ENCODE results near the gene RHOBTB3. TPM values are rescaled to one million over a fixed set of nuclear protein-coding genes. Genes with fewer than 3 reads are reported as not detected.

The RHOBTB3 gene
- total and polyA plus RNA-seq, 10 of the 15 experiments (the other 5 are each of a cell fraction or from before 2014, with no cell fraction given) = 3.6 to 42.8 (median 8.4) TPM

DNA sequence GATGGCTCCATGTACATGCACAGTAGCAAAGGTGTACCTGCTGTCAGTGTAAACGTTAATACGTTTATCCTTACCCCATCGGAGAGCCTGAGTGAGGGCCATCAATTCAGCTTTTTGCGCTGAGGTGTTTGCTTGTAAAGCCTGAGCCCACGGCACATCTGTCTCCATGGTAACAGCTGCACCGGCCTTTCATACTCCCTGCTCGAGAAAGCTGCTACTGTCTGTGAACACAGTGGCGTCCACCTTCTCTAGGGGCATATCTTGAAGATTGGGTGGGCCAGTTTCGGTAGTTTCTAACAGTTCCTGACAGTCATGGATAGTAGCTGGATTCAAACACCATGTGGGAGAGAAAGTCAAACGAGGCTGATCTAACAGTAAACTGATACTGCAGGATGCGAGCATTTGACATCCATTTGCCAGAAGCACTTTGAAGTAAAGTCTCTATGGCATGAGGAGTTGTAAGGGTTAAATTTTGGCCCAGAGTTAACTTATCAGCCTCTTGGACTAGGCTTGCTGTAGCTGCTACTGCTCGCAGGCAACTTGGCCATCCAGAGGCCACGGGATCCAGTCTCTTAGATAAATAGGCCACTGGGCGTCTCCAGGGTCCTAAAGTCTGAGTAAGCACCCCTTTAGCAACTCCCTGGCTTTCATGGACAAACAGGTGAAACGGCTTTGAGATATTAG, 21.0 kb upstream of the RHOBTB3 start:
- no peaks in the 10 kb centered on the region for H3K9me3 ChIP-seq (replicated peaks; ENCODE audit: control insufficient read depth, insufficient read depth, low read length)
- ChIA-PET RAD21 (ENCODE audit: unreplicated experiment) (no interaction called here), CTCF (interaction anchor here (0.6 to 0.9 kb wide), 2 partner anchors 11 to 72 kb away, joined by 3 to 4 read pairs; no protein-coding TSS in a partner anchor), POLR2A (no interaction called here), SMC1A (ENCODE audit: uncharacterized antibody, unreplicated experiment) (no interaction called here)
- no peaks in the 10 kb centered on the region for H3K79me2 ChIP-seq (ENCODE audit: control insufficient read depth, insufficient read depth, low read length)
- no peaks in the 10 kb centered on the region for H3K27me3 ChIP-seq (replicated peaks in 1 of 2; ENCODE audit: control insufficient read depth in 2 of 2, insufficient read depth in 2 of 2, low read length in 1 of 2)
- ATAC-seq (no peak), FAIRE-seq (no peak), DNase-seq (ENCODE audit: low read depth, low spot score) (no peak)
- H4K20me1 ChIP-seq (ENCODE audit: control insufficient read depth, insufficient read depth) = no peaks in the 10 kb centered on the region
- no peak overlapping the region for H3K4me3 ChIP-seq
- intact Hi-C loops (cut with micrococcal nuclease; ENCODE audit: unreplicated experiment) = no loop called here
- in situ Hi-C loops (cut with MboI) = no loop called here
- 72% methylated on average over 15 of the region's 15 CpGs for WGBS (ENCODE audit: insufficient coverage, insufficient replicate concordance, low lambda C conversion rate, missing lambda C conversion rate)
- no TSS peak for BruUV-seq (replicated peaks)
- no peak overlapping the region for H3K9ac ChIP-seq (ENCODE audit: control insufficient read depth, insufficient read depth, low read length)
- TF ChIP-seq SIN3A (IDR thresholded peaks at IDR 0.05; ENCODE audit: low read depth, low read length) (no peak), TARDBP (IDR thresholded peaks at IDR 0.05; ENCODE audit: borderline replicate concordance) (no peak), NBN (IDR thresholded peaks at IDR 0.05) (no peak), RAD51 (IDR thresholded peaks at IDR 0.05) (no peak), EZH2 (IDR thresholded peaks at IDR 0.05; ENCODE audit: borderline replicate concordance, control insufficient read depth, low read depth, low read length) (no peak)
- TF ChIP-seq, protein P1, sequence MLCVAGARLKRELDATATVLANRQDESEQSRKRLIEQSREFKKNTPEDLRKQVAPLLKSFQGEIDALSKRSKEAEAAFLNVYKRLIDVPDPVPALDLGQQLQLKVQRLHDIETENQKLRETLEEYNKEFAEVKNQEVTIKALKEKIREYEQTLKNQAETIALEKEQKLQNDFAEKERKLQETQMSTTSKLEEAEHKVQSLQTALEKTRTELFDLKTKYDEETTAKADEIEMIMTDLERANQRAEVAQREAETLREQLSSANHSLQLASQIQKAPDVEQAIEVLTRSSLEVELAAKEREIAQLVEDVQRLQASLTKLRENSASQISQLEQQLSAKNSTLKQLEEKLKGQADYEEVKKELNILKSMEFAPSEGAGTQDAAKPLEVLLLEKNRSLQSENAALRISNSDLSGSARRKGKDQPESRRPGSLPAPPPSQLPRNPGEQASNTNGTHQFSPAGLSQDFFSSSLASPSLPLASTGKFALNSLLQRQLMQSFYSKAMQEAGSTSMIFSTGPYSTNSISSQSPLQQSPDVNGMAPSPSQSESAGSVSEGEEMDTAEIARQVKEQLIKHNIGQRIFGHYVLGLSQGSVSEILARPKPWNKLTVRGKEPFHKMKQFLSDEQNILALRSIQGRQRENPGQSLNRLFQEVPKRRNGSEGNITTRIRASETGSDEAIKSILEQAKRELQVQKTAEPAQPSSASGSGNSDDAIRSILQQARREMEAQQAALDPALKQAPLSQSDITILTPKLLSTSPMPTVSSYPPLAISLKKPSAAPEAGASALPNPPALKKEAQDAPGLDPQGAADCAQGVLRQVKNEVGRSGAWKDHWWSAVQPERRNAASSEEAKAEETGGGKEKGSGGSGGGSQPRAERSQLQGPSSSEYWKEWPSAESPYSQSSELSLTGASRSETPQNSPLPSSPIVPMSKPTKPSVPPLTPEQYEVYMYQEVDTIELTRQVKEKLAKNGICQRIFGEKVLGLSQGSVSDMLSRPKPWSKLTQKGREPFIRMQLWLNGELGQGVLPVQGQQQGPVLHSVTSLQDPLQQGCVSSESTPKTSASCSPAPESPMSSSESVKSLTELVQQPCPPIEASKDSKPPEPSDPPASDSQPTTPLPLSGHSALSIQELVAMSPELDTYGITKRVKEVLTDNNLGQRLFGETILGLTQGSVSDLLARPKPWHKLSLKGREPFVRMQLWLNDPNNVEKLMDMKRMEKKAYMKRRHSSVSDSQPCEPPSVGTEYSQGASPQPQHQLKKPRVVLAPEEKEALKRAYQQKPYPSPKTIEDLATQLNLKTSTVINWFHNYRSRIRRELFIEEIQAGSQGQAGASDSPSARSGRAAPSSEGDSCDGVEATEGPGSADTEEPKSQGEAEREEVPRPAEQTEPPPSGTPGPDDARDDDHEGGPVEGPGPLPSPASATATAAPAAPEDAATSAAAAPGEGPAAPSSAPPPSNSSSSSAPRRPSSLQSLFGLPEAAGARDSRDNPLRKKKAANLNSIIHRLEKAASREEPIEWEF (IDR thresholded peaks at IDR 0.05; ENCODE audit: insufficient replicate concordance, low read depth, low read length) = no peak
- TF ChIP-seq, protein P2, sequence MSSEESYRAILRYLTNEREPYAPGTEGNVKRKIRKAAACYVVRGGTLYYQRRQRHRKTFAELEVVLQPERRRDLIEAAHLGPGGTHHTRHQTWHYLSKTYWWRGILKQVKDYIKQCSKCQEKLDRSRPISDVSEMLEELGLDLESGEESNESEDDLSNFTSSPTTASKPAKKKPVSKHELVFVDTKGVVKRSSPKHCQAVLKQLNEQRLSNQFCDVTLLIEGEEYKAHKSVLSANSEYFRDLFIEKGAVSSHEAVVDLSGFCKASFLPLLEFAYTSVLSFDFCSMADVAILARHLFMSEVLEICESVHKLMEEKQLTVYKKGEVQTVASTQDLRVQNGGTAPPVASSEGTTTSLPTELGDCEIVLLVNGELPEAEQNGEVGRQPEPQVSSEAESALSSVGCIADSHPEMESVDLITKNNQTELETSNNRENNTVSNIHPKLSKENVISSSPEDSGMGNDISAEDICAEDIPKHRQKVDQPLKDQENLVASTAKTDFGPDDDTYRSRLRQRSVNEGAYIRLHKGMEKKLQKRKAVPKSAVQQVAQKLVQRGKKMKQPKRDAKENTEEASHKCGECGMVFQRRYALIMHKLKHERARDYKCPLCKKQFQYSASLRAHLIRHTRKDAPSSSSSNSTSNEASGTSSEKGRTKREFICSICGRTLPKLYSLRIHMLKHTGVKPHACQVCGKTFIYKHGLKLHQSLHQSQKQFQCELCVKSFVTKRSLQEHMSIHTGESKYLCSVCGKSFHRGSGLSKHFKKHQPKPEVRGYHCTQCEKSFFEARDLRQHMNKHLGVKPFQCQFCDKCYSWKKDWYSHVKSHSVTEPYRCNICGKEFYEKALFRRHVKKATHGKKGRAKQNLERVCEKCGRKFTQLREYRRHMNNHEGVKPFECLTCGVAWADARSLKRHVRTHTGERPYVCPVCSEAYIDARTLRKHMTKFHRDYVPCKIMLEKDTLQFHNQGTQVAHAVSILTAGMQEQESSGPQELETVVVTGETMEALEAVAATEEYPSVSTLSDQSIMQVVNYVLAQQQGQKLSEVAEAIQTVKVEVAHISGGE (CRISPR knock-in tag; IDR thresholded peaks at IDR 0.05) = no peak
- H3K4me1 ChIP-seq (ENCODE audit: control insufficient read depth, insufficient read depth, low read length) = no peaks in the 10 kb centered on the region
- H3K27ac ChIP-seq (ENCODE audit: control insufficient read depth, insufficient read depth) = no peak overlapping the region
- no peak overlapping the region for H2AFZ ChIP-seq (ENCODE audit: control insufficient read depth, low read depth, low read length)
- H3K36me3 ChIP-seq (ENCODE audit: control insufficient read depth in 2 of 2, insufficient read depth in 2 of 2, low read length in 1 of 2) = no peaks in the 10 kb centered on the region
- H3K4me2 ChIP-seq (ENCODE audit: control insufficient read depth, insufficient read depth) = no peak overlapping the region
